GM12878 (cell line): Measurements from ENCODE around the gene ARL14EPL. TPM values are rescaled to one million over a fixed set of nuclear protein-coding genes. Genes with fewer than 3 reads are reported as not detected.

Experiments
- ASH2L ChIP-seq: fragments of 300-600, 200-600 bp; sonication (generic); IDR thresholded peaks from 2 replicates; pipeline ENCODE4 v1.6.1; 2017; ENCODE audit warnings: low read depth, mild to moderate bottlenecking, borderline replicate concordance
- ATF7 ChIP-seq: fragments of 450-650 bp; IDR thresholded peaks from 2 replicates; pipeline ENCODE4 v1.6.1; 2016; ENCODE audit warnings: low read depth, mild to moderate bottlenecking
- EP300 ChIP-seq, 2 experiments: fragments of 150-350 bp in 1 of 2; IDR thresholded peaks; 2 replicates each; pipeline ENCODE4 v1.6.1; 2011 to 2012; ENCODE audit warnings: low read depth in 2 of 2, low read length in 2 of 2, borderline replicate concordance in 1 of 2, improper control_type of control experiment in 1 of 2, inconsistent platforms in 1 of 2; ENCODE audit not compliant: control insufficient read depth in 1 of 2
- FOXK2 ChIP-seq: fragments of 450-650 bp; IDR thresholded peaks from 2 replicates; pipeline ENCODE4 v1.6.1; 2017; ENCODE audit warnings: mild to moderate bottlenecking, moderate library complexity
- IKZF1 ChIP-seq: fragments of 450-650 bp; conservative IDR thresholded peaks from 2 replicates; pipeline ENCODE4 v1.6.1; 2017; ENCODE audit warnings: antibody characterized with exemption, mild to moderate bottlenecking
- IRF4 ChIP-seq: IDR thresholded peaks from 2 replicates; pipeline ENCODE4 v1.6.1; 2011; ENCODE audit warnings: low read depth, low read length
- KLF5 ChIP-seq: fragments of 450-650 bp; IDR thresholded peaks from 2 replicates; pipeline ENCODE4 v1.6.1; 2014; ENCODE audit warnings: mild to moderate bottlenecking; ENCODE audit not compliant: partially characterized antibody
- MTA2 ChIP-seq: fragments of 450-650 bp; IDR thresholded peaks from 2 replicates; pipeline ENCODE4 v1.6.1; 2016; ENCODE audit warnings: low read depth, mild to moderate bottlenecking, moderate library complexity
- PAX8 ChIP-seq: fragments of 450-650 bp; IDR thresholded peaks from 2 replicates; pipeline ENCODE4 v1.6.1; 2017; ENCODE audit warnings: mild to moderate bottlenecking, moderate library complexity
- SIN3A ChIP-seq: IDR thresholded peaks from 2 replicates; pipeline ENCODE4 v1.6.1; 2012; ENCODE audit warnings: low read depth, low read length, improper control_type of control experiment
- STAT3 ChIP-seq: IDR thresholded peaks from 2 replicates; pipeline ENCODE4 v1.6.1; 2011; ENCODE audit warnings: low read depth, low read length, improper control_type of control experiment
- TCF12 ChIP-seq: IDR thresholded peaks from 2 replicates; pipeline ENCODE4 v1.6.1; 2011; ENCODE audit warnings: low read depth, mild to moderate bottlenecking, low read length
- YBX1 ChIP-seq: fragments of 450-650 bp; IDR thresholded peaks from 2 replicates; pipeline ENCODE4 v1.6.1; 2016; ENCODE audit warnings: antibody characterized with exemption
- polyA plus RNA-seq, 11 experiments: library from polyadenylated mRNA; depleted of rRNA in 4 of 11; unstranded in 6 of 11; stranded (reverse) in 5 of 11; fragments of >200 nt; fragmentation: Nextera tagmentation in 4 of 11; fragmentation: Illumina TruSeq in 1 of 11; extraction: Ambion mirVana in 4 of 11; extraction: Trizol in 1 of 11; gene quantifications; 1 replicate in 1 of 11; 2 replicates in 10 of 11; pipeline versions ENCODE4 v1.2.1 to v1.2.3, GENCODE V29; 2011 to 2016; ENCODE audit warnings: inconsistent platforms in 2 of 11, missing spikeins in 2 of 11, low read depth in 1 of 11
- total RNA-seq, 4 experiments: library from RNA; depleted of rRNA in 3 of 4; stranded (reverse); fragments of >200 nt in 3 of 4; fragmentation: Illumina TruSeq in 1 of 4; extraction: Trizol in 1 of 4; gene quantifications; 2 replicates each; pipeline versions ENCODE4 v1.2.1 to v1.2.3, GENCODE V29; 2013 to 2021
- TF ChIP-seq, protein P1 (sequence below): fragments of 450-650 bp; conservative IDR thresholded peaks from 2 replicates; pipeline ENCODE4 v1.6.1; 2017; ENCODE audit warnings: mild to moderate bottlenecking, moderate library complexity
- TF ChIP-seq, protein P2 (sequence below): fragments of 450-650 bp; IDR thresholded peaks from 2 replicates; pipeline ENCODE4 v1.6.1; 2016; ENCODE audit warnings: mild to moderate bottlenecking
- TF ChIP-seq, protein P3 (sequence below): fragments of 450-650 bp; IDR thresholded peaks from 2 replicates; pipeline ENCODE4 v1.6.1; 2018; ENCODE audit warnings: borderline replicate concordance, mild to moderate bottlenecking; ENCODE audit not compliant: partially characterized antibody
- TF ChIP-seq, protein P4 (sequence below): fragments of 450-650 bp; IDR thresholded peaks from 2 replicates; pipeline ENCODE4 v1.6.1; 2016; ENCODE audit warnings: mild to moderate bottlenecking
- TF ChIP-seq, protein P5 (sequence below): IDR thresholded peaks from 2 replicates; pipeline ENCODE4 v1.6.1; 2011; ENCODE audit warnings: low read depth, mild to moderate bottlenecking, low read length, moderate library complexity, borderline replicate concordance; ENCODE audit errors: extremely low read depth
- TF ChIP-seq, protein P6 (sequence below): IDR thresholded peaks from 2 replicates; pipeline ENCODE4 v1.6.1; 2012; ENCODE audit warnings: low read length, inconsistent platforms

The ARL14EPL gene
- total and polyA plus RNA-seq, 10 of the 15 experiments (the other 5 are each of a cell fraction or from before 2014, with no cell fraction given), result 0.08 TPM; not detected in 9

DNA sequence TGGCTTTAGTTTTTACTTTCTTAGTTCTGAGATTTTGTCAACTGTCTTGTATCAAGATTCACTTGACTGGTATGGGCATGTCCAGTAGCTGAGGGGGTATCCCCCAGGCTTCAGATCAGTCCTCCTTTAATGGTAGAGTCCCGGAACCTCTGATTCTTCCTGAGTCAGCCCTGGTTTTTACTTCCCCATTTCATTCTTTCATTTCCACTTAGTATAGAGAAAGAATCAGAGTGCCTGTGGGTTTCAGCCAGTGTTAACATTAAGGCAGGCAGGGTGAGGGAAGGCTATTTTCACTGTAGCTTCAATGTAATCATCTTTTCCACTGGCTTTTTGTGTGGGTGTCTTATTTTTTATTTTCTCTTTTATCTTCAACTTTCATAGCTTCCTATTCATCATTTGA lies 44.2 kb downstream of the ARL14EPL start (continued):
- TF ChIP-seq, protein P1, sequence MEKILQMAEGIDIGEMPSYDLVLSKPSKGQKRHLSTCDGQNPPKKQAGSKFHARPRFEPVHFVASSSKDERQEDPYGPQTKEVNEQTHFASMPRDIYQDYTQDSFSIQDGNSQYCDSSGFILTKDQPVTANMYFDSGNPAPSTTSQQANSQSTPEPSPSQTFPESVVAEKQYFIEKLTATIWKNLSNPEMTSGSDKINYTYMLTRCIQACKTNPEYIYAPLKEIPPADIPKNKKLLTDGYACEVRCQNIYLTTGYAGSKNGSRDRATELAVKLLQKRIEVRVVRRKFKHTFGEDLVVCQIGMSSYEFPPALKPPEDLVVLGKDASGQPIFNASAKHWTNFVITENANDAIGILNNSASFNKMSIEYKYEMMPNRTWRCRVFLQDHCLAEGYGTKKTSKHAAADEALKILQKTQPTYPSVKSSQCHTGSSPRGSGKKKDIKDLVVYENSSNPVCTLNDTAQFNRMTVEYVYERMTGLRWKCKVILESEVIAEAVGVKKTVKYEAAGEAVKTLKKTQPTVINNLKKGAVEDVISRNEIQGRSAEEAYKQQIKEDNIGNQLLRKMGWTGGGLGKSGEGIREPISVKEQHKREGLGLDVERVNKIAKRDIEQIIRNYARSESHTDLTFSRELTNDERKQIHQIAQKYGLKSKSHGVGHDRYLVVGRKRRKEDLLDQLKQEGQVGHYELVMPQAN, result no peak
- TF ChIP-seq YBX1, result no peak
- no peak for TF ChIP-seq FOXK2
- no peak for TF ChIP-seq SIN3A
- TF ChIP-seq, protein P2, sequence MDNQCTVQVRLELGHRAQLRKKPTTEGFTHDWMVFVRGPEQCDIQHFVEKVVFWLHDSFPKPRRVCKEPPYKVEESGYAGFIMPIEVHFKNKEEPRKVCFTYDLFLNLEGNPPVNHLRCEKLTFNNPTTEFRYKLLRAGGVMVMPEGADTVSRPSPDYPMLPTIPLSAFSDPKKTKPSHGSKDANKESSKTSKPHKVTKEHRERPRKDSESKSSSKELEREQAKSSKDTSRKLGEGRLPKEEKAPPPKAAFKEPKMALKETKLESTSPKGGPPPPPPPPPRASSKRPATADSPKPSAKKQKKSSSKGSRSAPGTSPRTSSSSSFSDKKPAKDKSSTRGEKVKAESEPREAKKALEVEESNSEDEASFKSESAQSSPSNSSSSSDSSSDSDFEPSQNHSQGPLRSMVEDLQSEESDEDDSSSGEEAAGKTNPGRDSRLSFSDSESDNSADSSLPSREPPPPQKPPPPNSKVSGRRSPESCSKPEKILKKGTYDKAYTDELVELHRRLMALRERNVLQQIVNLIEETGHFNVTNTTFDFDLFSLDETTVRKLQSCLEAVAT, result no peak
- TF ChIP-seq TCF12, result no peak
- TF ChIP-seq IRF4, result 0 out of 2 replicates have a peak, but pooled peaks have one; percentile 18
- TF ChIP-seq MTA2, result peak; percentile 81
- TF ChIP-seq ASH2L, result no peak
- TF ChIP-seq, protein P3, sequence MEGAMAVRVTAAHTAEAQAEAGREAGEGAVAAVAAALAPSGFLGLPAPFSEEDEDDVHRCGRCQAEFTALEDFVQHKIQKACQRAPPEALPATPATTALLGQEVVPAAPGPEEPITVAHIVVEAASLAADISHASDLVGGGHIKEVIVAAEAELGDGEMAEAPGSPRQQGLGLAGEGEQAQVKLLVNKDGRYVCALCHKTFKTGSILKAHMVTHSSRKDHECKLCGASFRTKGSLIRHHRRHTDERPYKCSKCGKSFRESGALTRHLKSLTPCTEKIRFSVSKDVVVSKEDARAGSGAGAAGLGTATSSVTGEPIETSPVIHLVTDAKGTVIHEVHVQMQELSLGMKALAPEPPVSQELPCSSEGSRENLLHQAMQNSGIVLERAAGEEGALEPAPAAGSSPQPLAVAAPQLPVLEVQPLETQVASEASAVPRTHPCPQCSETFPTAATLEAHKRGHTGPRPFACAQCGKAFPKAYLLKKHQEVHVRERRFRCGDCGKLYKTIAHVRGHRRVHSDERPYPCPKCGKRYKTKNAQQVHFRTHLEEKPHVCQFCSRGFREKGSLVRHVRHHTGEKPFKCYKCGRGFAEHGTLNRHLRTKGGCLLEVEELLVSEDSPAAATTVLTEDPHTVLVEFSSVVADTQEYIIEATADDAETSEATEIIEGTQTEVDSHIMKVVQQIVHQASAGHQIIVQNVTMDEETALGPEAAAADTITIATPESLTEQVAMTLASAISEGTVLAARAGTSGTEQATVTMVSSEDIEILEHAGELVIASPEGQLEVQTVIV, result no peak
- no peak for TF ChIP-seq STAT3
- peak; percentile 83 for TF ChIP-seq ATF7
- TF ChIP-seq, protein P4, sequence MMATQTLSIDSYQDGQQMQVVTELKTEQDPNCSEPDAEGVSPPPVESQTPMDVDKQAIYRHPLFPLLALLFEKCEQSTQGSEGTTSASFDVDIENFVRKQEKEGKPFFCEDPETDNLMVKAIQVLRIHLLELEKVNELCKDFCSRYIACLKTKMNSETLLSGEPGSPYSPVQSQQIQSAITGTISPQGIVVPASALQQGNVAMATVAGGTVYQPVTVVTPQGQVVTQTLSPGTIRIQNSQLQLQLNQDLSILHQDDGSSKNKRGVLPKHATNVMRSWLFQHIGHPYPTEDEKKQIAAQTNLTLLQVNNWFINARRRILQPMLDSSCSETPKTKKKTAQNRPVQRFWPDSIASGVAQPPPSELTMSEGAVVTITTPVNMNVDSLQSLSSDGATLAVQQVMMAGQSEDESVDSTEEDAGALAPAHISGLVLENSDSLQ, result peak; percentile 18; the same call in 1 of the 2 replicates
- TF ChIP-seq, protein P5, sequence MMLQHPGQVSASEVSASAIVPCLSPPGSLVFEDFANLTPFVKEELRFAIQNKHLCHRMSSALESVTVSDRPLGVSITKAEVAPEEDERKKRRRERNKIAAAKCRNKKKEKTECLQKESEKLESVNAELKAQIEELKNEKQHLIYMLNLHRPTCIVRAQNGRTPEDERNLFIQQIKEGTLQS, result no peak
- peak in 1 of 2 experiments; percentile 60; a peak in 2 of 4 replicates for TF ChIP-seq EP300 (IDR thresholded peaks at IDR 0.05; ENCODE audit: borderline replicate concordance in 1 of 2, control insufficient read depth in 1 of 2, low read depth in 2 of 2, low read length in 2 of 2)
- TF ChIP-seq, protein P6, sequence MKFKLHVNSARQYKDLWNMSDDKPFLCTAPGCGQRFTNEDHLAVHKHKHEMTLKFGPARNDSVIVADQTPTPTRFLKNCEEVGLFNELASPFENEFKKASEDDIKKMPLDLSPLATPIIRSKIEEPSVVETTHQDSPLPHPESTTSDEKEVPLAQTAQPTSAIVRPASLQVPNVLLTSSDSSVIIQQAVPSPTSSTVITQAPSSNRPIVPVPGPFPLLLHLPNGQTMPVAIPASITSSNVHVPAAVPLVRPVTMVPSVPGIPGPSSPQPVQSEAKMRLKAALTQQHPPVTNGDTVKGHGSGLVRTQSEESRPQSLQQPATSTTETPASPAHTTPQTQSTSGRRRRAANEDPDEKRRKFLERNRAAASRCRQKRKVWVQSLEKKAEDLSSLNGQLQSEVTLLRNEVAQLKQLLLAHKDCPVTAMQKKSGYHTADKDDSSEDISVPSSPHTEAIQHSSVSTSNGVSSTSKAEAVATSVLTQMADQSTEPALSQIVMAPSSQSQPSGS, result peak; percentile 74
- peak; percentile 84 for TF ChIP-seq IKZF1
- TF ChIP-seq KLF5, result no peak
- 0 out of 2 replicates have a peak, but pooled peaks have one; percentile 4 for TF ChIP-seq PAX8
